SK-N-SH (cell line): ENCODE results near the gene ILF3.

ENCODE experiments used
- CTCF ChIP-seq: fragments of 200-600 bp; sonication (generic); IDR thresholded peaks from 2 replicates; pipeline ENCODE4 v1.6.1; 2017; ENCODE audit warnings: antibody characterized with exemption, mild to moderate bottlenecking, moderate library complexity
- EP300 ChIP-seq, 2 experiments: IDR thresholded peaks; 2 replicates each; pipeline versions ENCODE4 v1.4.0 to v1.6.1; 2012; ENCODE audit warnings: borderline replicate concordance in 1 of 2, low read depth in 1 of 2, low read length in 1 of 2
- EZH2phosphoT487 ChIP-seq: fragments of 200-600 bp; sonication (generic); IDR thresholded peaks from 2 replicates; pipeline ENCODE4 v1.6.1; 2017; ENCODE audit warnings: low read depth, mixed run types, mild to moderate bottlenecking, antibody characterized with exemption, moderate library complexity, borderline replicate concordance
- FOXJ3 ChIP-seq: sonication (generic); formaldehyde crosslinking; IDR thresholded peaks from 2 replicates; pipeline ENCODE4 v1.5.1; 2020; ENCODE audit warnings: mild to moderate bottlenecking, missing genetic modification reagents
- FOXM1 ChIP-seq: IDR thresholded peaks from 2 replicates; pipeline ENCODE4 v1.4.0; 2012; ENCODE audit warnings: low read depth, mild to moderate bottlenecking
- JUND ChIP-seq: IDR thresholded peaks from 2 replicates; pipeline ENCODE4 v1.4.0; 2012
- MAX ChIP-seq: IDR thresholded peaks from 2 replicates; pipeline ENCODE4 v1.4.0; 2012; ENCODE audit warnings: low read depth
- MEF2A ChIP-seq: IDR thresholded peaks from 2 replicates; pipeline ENCODE4 v1.4.0; 2012; ENCODE audit warnings: low read depth, borderline replicate concordance
- POLR2AphosphoS5 ChIP-seq: IDR thresholded peaks from 2 replicates; pipeline ENCODE4 v1.6.1; 2012; ENCODE audit warnings: low read depth, low read length
- RXRA ChIP-seq: IDR thresholded peaks from 2 replicates; pipeline ENCODE4 v1.4.0; 2012; ENCODE audit warnings: low read depth, mild to moderate bottlenecking, borderline replicate concordance
- SIN3A ChIP-seq: IDR thresholded peaks from 2 replicates; pipeline ENCODE4 v1.6.1; 2012; ENCODE audit warnings: low read depth, mild to moderate bottlenecking, low read length, moderate library complexity, borderline replicate concordance
- USF2 ChIP-seq: fragments of 150-350 bp; IDR thresholded peaks from 2 replicates; pipeline ENCODE4 v1.6.1; 2017; ENCODE audit warnings: antibody characterized with exemption, low read length, low read depth, borderline replicate concordance
- YY1 ChIP-seq: IDR thresholded peaks from 2 replicates; pipeline ENCODE4 v1.4.0; 2012; ENCODE audit warnings: low read depth, mild to moderate bottlenecking

GRCh38 chr19:10644260-10645007 lies 9.7 kb upstream of the ILF3 start:
- TF ChIP-seq EP300 (IDR thresholded peaks at IDR 0.05; ENCODE audit: borderline replicate concordance in 1 of 2, low read depth in 1 of 2, low read length in 1 of 2) (no peak), EZH2phosphoT487 (no peak), FOXM1 (no peak), USF2 (no peak), FOXJ3 (CRISPR knock-in tag) (no peak), POLR2AphosphoS5 (no peak), SIN3A (no peak), MEF2A (no peak), CTCF (peak; percentile 93), MAX (no peak), JUND (no peak), RXRA (no peak), YY1 (no peak)
